HEK293T (cell line): ENCODE measurements around the gene MGAT5.

Experiments used
- CTCF ChIA-PET: fragments of 350-600 bp; formaldehyde crosslinking; extraction: SDS; loops from one replicate; lab custom pipeline; 2021; ENCODE audit warnings: antibody characterized with exemption, inconsistent platforms; lab: Yijun Ruan, JAX
- POLR2A ChIA-PET: fragments of 350-600 bp; formaldehyde crosslinking; extraction: SDS; loops from one replicate; lab custom pipeline; 2020; ENCODE audit warnings: antibody characterized with exemption, inconsistent platforms; lab: Yijun Ruan, JAX
- DNase-seq: peaks from one replicate; pipeline ENCODE4 v3.0.0; 2012; ENCODE audit warnings: mixed read lengths; ENCODE audit errors: extremely low spot score
- ARNT ChIP-seq: fragments of 450-650 bp; IDR thresholded peaks from 2 replicates; pipeline ENCODE4 v1.6.1; 2017; ENCODE audit warnings: mild to moderate bottlenecking
- BHLHE40 ChIP-seq: fragments of 450-650 bp; IDR thresholded peaks from 2 replicates; pipeline ENCODE4 v1.6.1; 2016; ENCODE audit warnings: mild to moderate bottlenecking, moderate library complexity, borderline replicate concordance
- CTBP1 ChIP-seq: fragments of 450-650 bp; IDR thresholded peaks from 2 replicates; pipeline ENCODE4 v1.6.1; 2016; ENCODE audit warnings: borderline replicate concordance
- ELF4 ChIP-seq: fragments of 450-650 bp; IDR thresholded peaks from 2 replicates; pipeline ENCODE4 v1.6.1; 2017; ENCODE audit warnings: antibody characterized with exemption
- FOXA1 ChIP-seq: fragments of 450-650 bp; IDR thresholded peaks from 2 replicates; pipeline ENCODE4 v1.6.1; 2016; ENCODE audit warnings: mild to moderate bottlenecking
- FOXK2 ChIP-seq: fragments of 450-650 bp; IDR thresholded peaks from 2 replicates; pipeline ENCODE4 v1.6.1; 2016; ENCODE audit warnings: mild to moderate bottlenecking
- FOXM1 ChIP-seq: fragments of 450-650 bp; IDR thresholded peaks from 2 replicates; pipeline ENCODE4 v1.6.1; 2017; ENCODE audit warnings: mild to moderate bottlenecking, borderline replicate concordance
- HDGF ChIP-seq: fragments of 450-650 bp; IDR thresholded peaks from 2 replicates; pipeline ENCODE4 v1.6.1; 2017; ENCODE audit warnings: antibody characterized with exemption, borderline replicate concordance
- L3MBTL2 ChIP-seq: fragments of 450-650 bp; conservative IDR thresholded peaks from 2 replicates; pipeline ENCODE4 v1.6.1; 2016; ENCODE audit warnings: mild to moderate bottlenecking
- LEF1 ChIP-seq: fragments of 450-650 bp; IDR thresholded peaks from 2 replicates; pipeline ENCODE4 v1.6.1; 2017; ENCODE audit warnings: mild to moderate bottlenecking, borderline replicate concordance
- NFRKB ChIP-seq: fragments of 450-650 bp; IDR thresholded peaks from 2 replicates; pipeline ENCODE4 v1.6.1; 2016; ENCODE audit warnings: mild to moderate bottlenecking, moderate library complexity
- SP1 ChIP-seq: fragments of 450-650 bp; IDR thresholded peaks from 2 replicates; pipeline ENCODE4 v1.6.1; 2017
- SUZ12 ChIP-seq: fragments of 450-650 bp; IDR thresholded peaks from 2 replicates; pipeline ENCODE4 v1.6.1; 2016; ENCODE audit warnings: mild to moderate bottlenecking
- TARDBP ChIP-seq: fragments of 450-650 bp; IDR thresholded peaks from 2 replicates; pipeline ENCODE4 v1.6.1; 2016
- ZNF384 ChIP-seq: fragments of 450-650 bp; IDR thresholded peaks from 2 replicates; pipeline ENCODE4 v1.6.1; 2016
- TF ChIP-seq, protein P1 (sequence below): fragments of 450-650 bp; IDR thresholded peaks from 2 replicates; pipeline ENCODE4 v1.6.1; 2016

Gene MGAT5

GRCh38 chr2:134365356-134365755 lies 111.5 kb downstream of the MGAT5 start:
- CTCF ChIA-PET = interaction anchor here (0.9 kb wide), 1 partner anchor 109 kb away, joined by 3 read pairs; no protein-coding TSS in a partner anchor
- DNase-seq = peak; percentile 15

GRCh38 chr2:134366359-134366758 lies 112.5 kb downstream of the MGAT5 start:
- no peak for DNase-seq
- CTCF ChIA-PET = no interaction called here
- TF ChIP-seq, protein P1, sequence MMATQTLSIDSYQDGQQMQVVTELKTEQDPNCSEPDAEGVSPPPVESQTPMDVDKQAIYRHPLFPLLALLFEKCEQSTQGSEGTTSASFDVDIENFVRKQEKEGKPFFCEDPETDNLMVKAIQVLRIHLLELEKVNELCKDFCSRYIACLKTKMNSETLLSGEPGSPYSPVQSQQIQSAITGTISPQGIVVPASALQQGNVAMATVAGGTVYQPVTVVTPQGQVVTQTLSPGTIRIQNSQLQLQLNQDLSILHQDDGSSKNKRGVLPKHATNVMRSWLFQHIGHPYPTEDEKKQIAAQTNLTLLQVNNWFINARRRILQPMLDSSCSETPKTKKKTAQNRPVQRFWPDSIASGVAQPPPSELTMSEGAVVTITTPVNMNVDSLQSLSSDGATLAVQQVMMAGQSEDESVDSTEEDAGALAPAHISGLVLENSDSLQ = no peak
- no peak for TF ChIP-seq ARNT
- TF ChIP-seq L3MBTL2 = no peak
- no peak for TF ChIP-seq LEF1
- no peak for TF ChIP-seq BHLHE40
- TF ChIP-seq NFRKB = no peak
- no peak for TF ChIP-seq CTBP1
- TF ChIP-seq ELF4 = no peak
- TF ChIP-seq FOXA1 = no peak
- no peak for TF ChIP-seq SP1
- TF ChIP-seq FOXK2 = no peak
- no peak for TF ChIP-seq SUZ12
- TF ChIP-seq TARDBP = no peak
- no peak for TF ChIP-seq ZNF384
- no peak for TF ChIP-seq FOXM1
- TF ChIP-seq HDGF = no peak
- POLR2A ChIA-PET = no interaction called here

More at GRCh38 chr2:134365356-134365755, 111.5 kb downstream of the MGAT5 start:
- TF ChIP-seq HDGF (no peak), ARNT (no peak), FOXK2 (no peak), FOXA1 (no peak), TARDBP (no peak), SUZ12 (no peak), L3MBTL2 (no peak), BHLHE40 (no peak)
- POLR2A ChIA-PET = no interaction called here

- ChIA-PET CTCF (no interaction called here), POLR2A (no interaction called here)
- no peak for DNase-seq
Measured at GRCh38 chr2:134367213-134367612, 113.3 kb downstream of the MGAT5 start.

DNA sequence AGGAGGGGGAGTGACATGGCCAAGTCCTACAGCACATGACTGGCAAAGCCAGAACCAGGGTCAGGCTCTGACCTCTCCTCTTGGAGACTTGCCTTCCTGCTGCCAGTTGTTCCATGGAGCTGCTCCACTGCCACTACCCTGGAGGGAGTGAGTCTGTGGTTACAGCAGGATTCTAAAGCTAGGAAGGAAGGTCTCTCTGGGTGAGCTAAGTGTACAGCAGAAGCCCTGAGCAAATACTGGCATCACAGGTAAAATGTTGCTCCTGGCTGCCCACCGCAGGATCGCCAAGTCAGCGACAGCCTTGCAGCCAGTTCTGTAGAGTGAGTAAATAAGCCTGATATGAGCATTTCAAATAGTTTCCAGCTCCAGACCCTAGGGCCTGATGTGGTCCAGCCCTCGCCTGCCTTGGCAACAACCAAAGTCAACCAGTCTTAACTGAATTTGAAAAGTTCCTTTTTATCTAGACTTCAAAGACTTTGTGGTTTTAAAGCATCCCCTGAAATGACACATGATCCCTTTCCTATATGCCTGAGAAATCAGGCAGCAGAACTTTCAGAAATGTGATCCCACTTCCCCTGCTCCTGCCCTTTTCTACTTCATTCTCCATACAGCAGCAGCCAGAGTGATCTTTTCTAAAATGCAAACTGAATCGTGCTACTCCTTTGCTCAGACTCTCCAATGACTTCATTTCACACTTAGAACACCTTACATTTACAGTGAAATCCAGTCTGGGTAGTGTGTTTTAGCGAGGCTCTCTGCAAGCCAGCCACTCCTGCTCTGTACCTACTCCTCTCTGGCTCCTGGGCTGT lies 114.3 kb downstream of the MGAT5 start:
- ChIA-PET POLR2A (no interaction called here), CTCF (no interaction called here)
- TF ChIP-seq CTBP1 (no peak), BHLHE40 (no peak), TARDBP (no peak), L3MBTL2 (no peak), ZNF384 (no peak), LEF1 (no peak), SUZ12 (no peak)
- DNase-seq = no peak

More at GRCh38 chr2:134367213-134367612, 113.3 kb downstream of the MGAT5 start:
- TF ChIP-seq L3MBTL2 = no peak
- no peak for TF ChIP-seq BHLHE40

DNA sequence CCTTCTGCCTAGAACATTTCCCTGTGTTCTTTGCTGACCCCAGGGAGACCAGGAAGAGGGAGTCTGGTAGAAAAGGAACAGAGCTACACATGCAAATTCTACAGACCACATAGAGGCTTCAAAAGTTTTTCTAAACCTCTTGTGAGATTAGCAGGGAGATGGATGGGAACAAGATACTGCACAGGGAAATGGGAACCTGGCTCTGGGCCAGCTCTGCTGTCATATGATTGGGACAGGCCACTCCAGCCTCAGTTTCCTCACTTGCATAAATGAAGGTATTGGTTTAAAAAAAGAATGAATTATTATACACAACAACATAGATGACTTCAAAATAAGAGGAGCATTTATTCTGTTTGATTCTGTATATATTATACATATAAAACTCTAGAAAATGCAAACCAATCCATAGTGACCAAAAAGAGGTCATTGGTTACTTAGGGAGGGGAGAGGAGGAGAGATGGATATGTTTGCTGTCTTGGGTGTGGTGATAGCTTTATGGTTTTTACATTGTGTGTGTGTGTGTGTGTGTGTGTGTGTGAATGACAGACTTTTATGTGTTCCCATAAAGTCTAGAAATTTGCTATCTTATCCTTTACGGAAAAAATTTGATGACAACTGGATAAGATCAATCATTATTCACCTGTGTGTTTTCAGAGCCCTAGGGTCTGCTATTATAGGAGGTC lies 115.5 kb downstream of the MGAT5 start:
- ChIA-PET CTCF (no interaction called here), POLR2A (no interaction called here)
- no peak for DNase-seq
- no peak for TF ChIP-seq FOXM1
- TF ChIP-seq BHLHE40 = no peak
- TF ChIP-seq SP1 = no peak
- TF ChIP-seq L3MBTL2 = no peak
- TF ChIP-seq SUZ12 = no peak
- no peak for TF ChIP-seq HDGF
- no peak for TF ChIP-seq FOXA1
- no peak for TF ChIP-seq FOXK2
- TF ChIP-seq TARDBP = no peak
- TF ChIP-seq ZNF384 = no peak
- TF ChIP-seq NFRKB = no peak
- TF ChIP-seq, protein P1 = no peak
- no peak for TF ChIP-seq ELF4
- no peak for TF ChIP-seq LEF1
- TF ChIP-seq ARNT = no peak
- TF ChIP-seq CTBP1 = no peak

DNA sequence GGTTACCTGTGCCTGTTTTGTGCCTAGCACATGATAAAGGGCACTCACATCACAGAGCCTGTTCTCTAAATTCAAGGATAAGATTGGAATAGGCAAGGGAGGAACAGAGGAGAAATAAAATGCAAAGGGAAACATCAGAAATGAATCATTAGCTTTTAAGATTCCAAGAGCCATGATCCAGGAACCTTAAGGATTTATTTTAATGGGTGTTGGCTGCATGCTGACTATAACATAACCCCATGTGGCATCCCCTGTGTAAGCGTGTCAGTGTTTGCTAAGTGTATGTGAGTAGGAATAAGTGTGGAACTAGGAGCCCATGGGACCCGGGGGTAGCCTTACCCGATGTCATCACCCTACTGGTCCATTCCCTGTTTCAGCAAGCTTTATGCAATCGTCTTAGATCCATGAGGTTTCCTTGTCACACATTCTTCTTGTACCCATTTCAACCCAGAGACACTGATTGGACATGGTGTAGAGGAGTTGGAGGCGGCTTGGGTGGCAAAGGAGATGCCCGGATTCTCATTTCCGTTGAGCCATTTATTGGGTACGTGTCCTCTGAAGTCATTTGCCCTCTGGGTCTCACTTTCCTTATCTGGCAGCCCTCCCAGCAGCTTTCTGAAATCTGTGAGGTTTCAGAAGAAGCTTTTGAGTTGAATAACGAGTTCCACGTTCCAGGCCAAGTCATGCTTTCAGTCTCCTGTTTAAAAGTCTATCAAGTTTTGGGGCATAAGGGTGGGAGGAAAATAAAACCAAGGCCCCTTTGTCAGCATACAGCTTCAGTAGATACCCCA lies 117.0 kb downstream of the MGAT5 start:
- DNase-seq = no peak
- POLR2A ChIA-PET = no interaction called here
- CTCF ChIA-PET = no interaction called here
- no peak for TF ChIP-seq BHLHE40
- no peak for TF ChIP-seq ZNF384
- no peak for TF ChIP-seq FOXM1
- no peak for TF ChIP-seq SUZ12
- TF ChIP-seq HDGF = no peak
- no peak for TF ChIP-seq NFRKB
- no peak for TF ChIP-seq TARDBP
